ENCODE results near the gene CDKL1. TPM values are rescaled to one million over a fixed set of nuclear protein-coding genes. Genes with fewer than 3 reads are reported as not detected.
A peak's percentile ranks its signal among the peaks of the same experiment; 100 is the strongest.
"Not testable (repeated sequence)": the region's sequence is repeated elsewhere in the genome, so short reads cannot be mapped to it uniquely, and the experiment has no call there.

CDKL1 gene
- total and polyA plus RNA-seq, 7 experiments from 2014 or later, result 2.0 to 14.8 (median 4.9) TPM

- DNase-seq, result no peak
- no peak overlapping the region for H3K27ac ChIP-seq (ENCODE audit: low read depth, low read length)
- ChIA-PET POLR2A (no interaction called here), CTCF (no interaction called here)
- H3K4me1 ChIP-seq (ENCODE audit: control insufficient read depth in 2 of 2, insufficient read depth in 2 of 2, low read length in 2 of 2), result peaks cover 0 to 2% of the 10 kb centered on the region in 2 donors
- H3K27me3 ChIP-seq (ENCODE audit: control insufficient read depth in 2 of 2, insufficient read depth in 2 of 2, low read length in 2 of 2), result no peaks in the 10 kb centered on the region
- peaks cover 14 to 28% (median 23%) of the 10 kb centered on the region in 7 donors for H3K4me1 Mint-ChIP-seq
- H3K9me3 ChIP-seq (ENCODE audit: control insufficient read depth in 2 of 3, low read length in 3 of 3), result no peaks in the 10 kb centered on the region
- peaks cover 0 to 10% (median 5%) of the 10 kb centered on the region in 3 experiments for H3K36me3 ChIP-seq (ENCODE audit: control insufficient read depth in 2 of 3, insufficient read depth in 3 of 3, low read length in 3 of 3)
- H3K4me3 ChIP-seq (ENCODE audit: low read length), result no peak overlapping the region
- no peak for ATAC-seq
- H3K4me3 Mint-ChIP-seq, result no peak overlapping the region
- H3K36me3 Mint-ChIP-seq, result peaks cover 29 to 51% (median 44%) of the 10 kb centered on the region in 5 donors
- intact Hi-C loops (cut with micrococcal nuclease), result no loop called here
- H3K9me3 Mint-ChIP-seq, result peaks cover 0 to 5% (median 0%) of the 10 kb centered on the region in 11 donors
- H3K27ac Mint-ChIP-seq, result peak overlapping the region in 1 of 9 donors; percentile 72
- no peaks in the 10 kb centered on the region for H3K27me3 Mint-ChIP-seq
Measured at GRCh38 chr14:50357753-50358395, 38.8 kb downstream of the CDKL1 start.

GRCh38 chr14:50357124-50357523, 39.6 kb downstream of the CDKL1 start:
- intact Hi-C loops (cut with micrococcal nuclease), result no loop called here
- ATAC-seq, result no peak
- H3K27me3 ChIP-seq (ENCODE audit: control insufficient read depth in 2 of 2, insufficient read depth in 2 of 2, low read length in 2 of 2), result no peaks in the 10 kb centered on the region
- POLR2A ChIA-PET, result no interaction called here
- Mint-ChIP-seq H3K4me3 (no peak overlapping the region), H3K9me3 (peaks cover 0 to 1% (median 0%) of the 10 kb centered on the region in 11 donors), H3K27ac (peak overlapping the region in 1 of 9 donors; percentile 65), H3K27me3 (no peaks in the 10 kb centered on the region), H3K4me1 (peaks cover 8 to 22% (median 16%) of the 10 kb centered on the region in 7 donors), H3K36me3 (peaks cover 29 to 48% (median 44%) of the 10 kb centered on the region in 5 donors)
- CTCF ChIA-PET, result no interaction called here
- H3K36me3 ChIP-seq (ENCODE audit: control insufficient read depth in 2 of 3, insufficient read depth in 3 of 3, low read length in 3 of 3), result peaks cover 0 to 10% (median 5%) of the 10 kb centered on the region in 3 experiments
- H3K27ac ChIP-seq (ENCODE audit: low read depth, low read length), result no peak overlapping the region
- H3K9me3 ChIP-seq (ENCODE audit: control insufficient read depth in 2 of 3, low read length in 3 of 3), result no peaks in the 10 kb centered on the region
- no peak overlapping the region for H3K4me3 ChIP-seq (ENCODE audit: low read length)
- H3K4me1 ChIP-seq (ENCODE audit: control insufficient read depth in 2 of 2, insufficient read depth in 2 of 2, low read length in 2 of 2), result no peaks in the 10 kb centered on the region
- no peak for DNase-seq

GRCh38 chr14:50356283-50356682, 40.4 kb downstream of the CDKL1 start:
- H3K27me3 Mint-ChIP-seq; H3K9me3 ChIP-seq (ENCODE audit: control insufficient read depth in 2 of 3, low read length in 3 of 3); H3K9me3 Mint-ChIP-seq; H3K4me3 ChIP-seq (ENCODE audit: low read length); intact Hi-C loops (cut with micrococcal nuclease); H3K4me1 ChIP-seq (ENCODE audit: control insufficient read depth in 2 of 2, insufficient read depth in 2 of 2, low read length in 2 of 2); DNase-seq; H3K27me3 ChIP-seq (ENCODE audit: control insufficient read depth in 2 of 2, insufficient read depth in 2 of 2, low read length in 2 of 2); ATAC-seq; H3K27ac ChIP-seq (ENCODE audit: low read depth, low read length); H3K4me3 Mint-ChIP-seq: not testable (repeated sequence)
- ChIA-PET CTCF (interaction anchor here (0.6 to 1.6 kb wide), 3 partner anchors 35 to 739 kb away, joined by 3 to 5 read pairs (median 3); partner anchors contain the start of gene TRIM9), POLR2A (interaction anchor here (0.8 kb wide), 1 partner anchor 21 kb away, joined by 3 read pairs; no protein-coding TSS in a partner anchor)
- H3K36me3 ChIP-seq (ENCODE audit: control insufficient read depth in 2 of 3, insufficient read depth in 3 of 3, low read length in 3 of 3), result peaks cover 0 to 10% (median 5%) of the 10 kb centered on the region in 3 experiments
- Mint-ChIP-seq H3K27ac (peak overlapping the region in 1 of 9 donors; percentile 65), H3K4me1 (peaks cover 8 to 22% (median 14%) of the 10 kb centered on the region in 7 donors), H3K36me3 (peaks cover 29 to 48% (median 44%) of the 10 kb centered on the region in 5 donors)

- Mint-ChIP-seq H3K27me3 (no peaks in the 10 kb centered on the region), H3K9me3 (peaks cover 0 to 1% (median 0%) of the 10 kb centered on the region in 11 donors), H3K36me3 (peaks cover 29 to 51% (median 41%) of the 10 kb centered on the region in 5 donors), H3K4me1 (peaks cover 7 to 19% (median 9%) of the 10 kb centered on the region in 7 donors), H3K27ac (peak overlapping the region in 2 of 9 donors; percentile 18 to 51), H3K4me3 (no peak overlapping the region)
- POLR2A ChIA-PET, result interaction anchor here (0.8 kb wide), 1 partner anchor 20 kb away, joined by 3 read pairs; no protein-coding TSS in a partner anchor
- DNase-seq (no peak), ATAC-seq (no peak)
- CTCF ChIA-PET, result interaction anchor here (0.6 to 1.6 kb wide), 3 partner anchors 35 to 739 kb away, joined by 3 to 5 read pairs (median 3); partner anchors contain the start of gene TRIM9
- intact Hi-C loops (cut with micrococcal nuclease), result no loop called here
- no peaks in the 10 kb centered on the region for H3K9me3 ChIP-seq (ENCODE audit: control insufficient read depth in 2 of 3, low read length in 3 of 3)
- H3K36me3 ChIP-seq (ENCODE audit: control insufficient read depth in 2 of 3, insufficient read depth in 3 of 3, low read length in 3 of 3), result peaks cover 0 to 10% (median 5%) of the 10 kb centered on the region in 3 experiments
- H3K4me3 ChIP-seq (ENCODE audit: low read length), result no peak overlapping the region
- H3K27me3 ChIP-seq (ENCODE audit: control insufficient read depth in 2 of 2, insufficient read depth in 2 of 2, low read length in 2 of 2), result no peaks in the 10 kb centered on the region
- no peak overlapping the region for H3K27ac ChIP-seq (ENCODE audit: low read depth, low read length)
- no peaks in the 10 kb centered on the region for H3K4me1 ChIP-seq (ENCODE audit: control insufficient read depth in 2 of 2, insufficient read depth in 2 of 2, low read length in 2 of 2)
Measured at GRCh38 chr14:50355692-50356091, 41.0 kb downstream of the CDKL1 start.

GRCh38 chr14:50354527-50354926, 42.2 kb downstream of the CDKL1 start:
- Histone ChIP-seq H3K27me3 (ENCODE audit: control insufficient read depth in 2 of 2, insufficient read depth in 2 of 2, low read length in 2 of 2) (no peaks in the 10 kb centered on the region), H3K27ac (ENCODE audit: low read depth, low read length) (no peak overlapping the region), H3K9me3 (ENCODE audit: control insufficient read depth in 2 of 3, low read length in 3 of 3) (no peaks in the 10 kb centered on the region), H3K4me1 (ENCODE audit: control insufficient read depth in 2 of 2, insufficient read depth in 2 of 2, low read length in 2 of 2) (no peaks in the 10 kb centered on the region), H3K4me3 (ENCODE audit: low read length) (no peak overlapping the region), H3K36me3 (ENCODE audit: control insufficient read depth in 2 of 3, insufficient read depth in 3 of 3, low read length in 3 of 3) (peaks cover 0 to 10% (median 5%) of the 10 kb centered on the region in 3 experiments)
- Mint-ChIP-seq H3K27me3 (no peaks in the 10 kb centered on the region), H3K36me3 (peaks cover 29 to 41% (median 36%) of the 10 kb centered on the region in 5 donors), H3K4me3 (no peak overlapping the region), H3K9me3 (peaks cover 0 to 1% (median 0%) of the 10 kb centered on the region in 11 donors), H3K27ac (no peak overlapping the region), H3K4me1 (peaks cover 0 to 12% (median 4%) of the 10 kb centered on the region in 7 donors)
- no peak for DNase-seq
- CTCF ChIA-PET, result no interaction called here
- intact Hi-C loops (cut with micrococcal nuclease), result no loop called here
- ATAC-seq, result no peak
- POLR2A ChIA-PET, result no interaction called here

GRCh38 chr14:50353126-50353525, 43.6 kb downstream of the CDKL1 start:
- intact Hi-C loops (cut with micrococcal nuclease), result no loop called here
- Histone ChIP-seq H3K4me3 (ENCODE audit: low read length) (no peak overlapping the region), H3K27ac (ENCODE audit: low read depth, low read length) (no peak overlapping the region), H3K27me3 (ENCODE audit: control insufficient read depth in 2 of 2, insufficient read depth in 2 of 2, low read length in 2 of 2) (no peaks in the 10 kb centered on the region), H3K9me3 (ENCODE audit: control insufficient read depth in 2 of 3, low read length in 3 of 3) (no peaks in the 10 kb centered on the region), H3K4me1 (ENCODE audit: control insufficient read depth in 2 of 2, insufficient read depth in 2 of 2, low read length in 2 of 2) (no peaks in the 10 kb centered on the region), H3K36me3 (ENCODE audit: control insufficient read depth in 2 of 3, insufficient read depth in 3 of 3, low read length in 3 of 3) (peaks cover 0 to 6% (median 2%) of the 10 kb centered on the region in 3 experiments)
- Mint-ChIP-seq H3K9me3 (peaks cover 0 to 1% (median 0%) of the 10 kb centered on the region in 11 donors), H3K27me3 (peaks cover 0 to 4% (median 0%) of the 10 kb centered on the region in 5 donors), H3K36me3 (peaks cover 19 to 33% (median 28%) of the 10 kb centered on the region in 5 donors), H3K4me3 (no peak overlapping the region), H3K27ac (no peak overlapping the region), H3K4me1 (peaks cover 0 to 6% (median 1%) of the 10 kb centered on the region in 7 donors)
- ATAC-seq, result no peak
- ChIA-PET POLR2A (no interaction called here), CTCF (no interaction called here)
- DNase-seq, result no peak

All from naive thymus-derived CD4-positive, alpha-beta T cell (primary cell).